ENCODE data around the gene SBNO2. TPM values are rescaled to one million over a fixed set of nuclear protein-coding genes. Genes with fewer than 3 reads are reported as not detected.
A peak's percentile ranks its signal among the peaks of the same experiment; 100 is the strongest.

SBNO2 gene
- total and polyA plus RNA-seq, 2 of the 4 experiments (the other 2 are of a cell fraction), result 13.4 to 40.5 TPM

- Histone ChIP-seq H3K56ac (ENCODE audit: extremely low read depth, insufficient read depth, low read length) (no peak overlapping the region), H2BK120ac (ENCODE audit: low read depth, low read length) (peak overlapping the region; percentile 72), H2AK5ac (ENCODE audit: low read depth, low read length) (peak overlapping the region; percentile 96), H3K9me3 (ENCODE audit: control insufficient read depth, insufficient read depth, low read length) (peaks cover 2% of the 10 kb centered on the region; the same call in 1 of the 2 replicates), H2AFZ (replicated peaks; ENCODE audit: low read length, poor library complexity) (peak overlapping the region; percentile 73), H3K79me1 (ENCODE audit: low read depth in 1 of 2, low read length in 2 of 2) (peaks cover 8 to 77% of the 10 kb centered on the region in 2 experiments; a peak in 3 of 4 replicates), H2BK20ac (ENCODE audit: low read depth, low read length) (peak overlapping the region; percentile 37; the same call in 1 of the 2 replicates), H3K4me2 (ENCODE audit: low read depth, low read length) (peak overlapping the region; percentile 90; the same call in 1 of the 2 replicates), H3K4ac (ENCODE audit: low read depth, low read length) (peak overlapping the region; percentile 88), H2BK5ac (ENCODE audit: low read depth, low read length, poor library complexity, severe bottlenecking) (peak overlapping the region; percentile 92), H2BK15ac (ENCODE audit: low read depth, low read length) (no peak overlapping the region), H3K27ac (ENCODE audit: insufficient read depth, low read length) (peak overlapping the region; percentile 90), H3K9ac (ENCODE audit: low read depth, low read length) (0 out of 2 replicates have a peak overlapping the region, but pooled peaks have one; percentile 40), H3K9me1 (ENCODE audit: insufficient read depth, low read length) (peaks cover 20% of the 10 kb centered on the region), H4K5ac (ENCODE audit: low read depth, low read length) (0 out of 2 replicates have a peak overlapping the region, but pooled peaks have one; percentile 80), H3K14ac (replicated peaks; ENCODE audit: low read depth, low read length) (peak overlapping the region; percentile 83), H4K20me1 (ENCODE audit: insufficient read depth, low read length) (peaks cover 67% of the 10 kb centered on the region), H3K23ac (ENCODE audit: low read depth, low read length) (peak overlapping the region; percentile 99), H4K91ac (ENCODE audit: insufficient read depth, low read depth, low read length) (peak overlapping the region; percentile 92), H3K4me3 (ENCODE audit: insufficient read depth, low read depth, low read length) (no peak overlapping the region), H2AK9ac (replicated peaks; ENCODE audit: low read depth, low read length, poor library complexity) (peak overlapping the region; percentile 99), H3K4me1 (ENCODE audit: control insufficient read depth, insufficient read depth, low read length) (peaks cover 37% of the 10 kb centered on the region), H4K8ac (ENCODE audit: low read depth in 2 of 2, low read length in 2 of 2) (peak overlapping the region in 1 of 2 experiments; percentile 88; a peak in 2 of 4 replicates), H3K18ac (ENCODE audit: low read depth, low read length) (peak overlapping the region; percentile 67; the same call in 1 of the 2 replicates), H3K36me3 (ENCODE audit: control insufficient read depth, insufficient read depth, low read length) (peaks cover 15% of the 10 kb centered on the region), H3K27me3 (ENCODE audit: control insufficient read depth, insufficient read depth, low read length) (no peaks in the 10 kb centered on the region)
- dilution Hi-C loops (cut with HindIII; ENCODE audit: low sequenced_read_pairs, unreplicated experiment) (no loop called here), intact Hi-C loops (cut with micrococcal nuclease) (loop anchor here (5.0 kb wide), 1 partner anchor 38 kb away; no protein-coding TSS in a partner anchor), in situ Hi-C loops (cut with MboI; ENCODE audit: low sequenced_read_pairs) (no loop called here)
- ChIA-PET POLR2A (ENCODE audit: unreplicated experiment) (no interaction called here), CTCF (interaction anchor here (0.6 kb wide), 1 partner anchor 188 kb away, joined by 5 read pairs; no protein-coding TSS in a partner anchor)
- ATAC-seq (ENCODE audit: low read depth) (peak; percentile 9), DNase-seq (peak; percentile 83)
- WGBS, 2 experiments (ENCODE audit: extremely low coverage in 2 of 2, insufficient read length in 1 of 2), result 68% methylated on average over 34 of the region's 52 CpGs; no CpG with 5 or more reads in 1 of the 2 experiments
- TF ChIP-seq BHLHE40 (IDR thresholded peaks at IDR 0.05; ENCODE audit: low read depth, low read length) (peak; percentile 76), POLR2A (IDR thresholded peaks at IDR 0.05; ENCODE audit: low read depth, low read length) (no peak), FOS (IDR thresholded peaks at IDR 0.05; ENCODE audit: low read depth, low read length) (no peak), USF2 (IDR thresholded peaks at IDR 0.05; ENCODE audit: low read depth, low read length) (peak; percentile 92)
- no TSS peak for BruUV-seq (replicated peaks)
These were observed 3.9 kb downstream of the SBNO2 start for GRCh38 chr19:1169921-1170885.

All from IMR-90 (cell line).